Peyer's patch (tissue), 4 donors: ENCODE measurements around the gene RBP3. TPM values are rescaled to one million over a fixed set of nuclear protein-coding genes. Genes with fewer than 3 reads are reported as not detected.

Experiments used
- DNase-seq, 3 donors: peaks; one replicate each; pipeline ENCODE4 v3.0.0-alpha.2; 2017 to 2019
- H3K27ac ChIP-seq, 4 donors: fragments of 200-600 bp; sonication (generic); one replicate each; pipeline ENCODE4 v1.5.1; 2016 to 2019
- H3K27me3 ChIP-seq, 2 donors: fragments of 200-600 bp; sonication (generic); one replicate each; pipeline ENCODE4 v1.5.1; 2019
- H3K36me3 ChIP-seq, 3 donors: fragments of 200-600 bp; sonication (generic); one replicate each; pipeline ENCODE4 v1.5.1; 2016 to 2019
- H3K4me1 ChIP-seq, 4 donors: fragments of 200-600 bp; sonication (generic); one replicate each; pipeline ENCODE4 v1.5.1; 2016 to 2019
- H3K4me3 ChIP-seq, 4 donors: fragments of 200-600 bp; sonication (generic); 1 replicate in 3 of 4; 2 replicates in 1 of 4; pipeline ENCODE4 v1.5.1; 2016 to 2019; ENCODE audit warnings: mild to moderate bottlenecking in 1 of 4
- H3K9me3 ChIP-seq, 4 donors: fragments of 200-600 bp; sonication (generic); one replicate each; pipeline ENCODE4 v1.5.1; 2016 to 2019; ENCODE audit warnings: mild to moderate bottlenecking in 1 of 4
- CTCF ChIP-seq, 6 experiments: fragments of 450-650 bp in 4 of 6; fragments of 200-600 bp in 2 of 6; sonication (generic) in 1 of 6; IDR thresholded peaks; one replicate each; pipeline ENCODE4 v1.5.1; 2017 to 2019; ENCODE audit warnings: antibody characterized with exemption in 6 of 6, mild to moderate bottlenecking in 3 of 6, moderate library complexity in 1 of 6
- POLR2A ChIP-seq, 2 donors: fragments of 450-650 bp; IDR thresholded peaks; one replicate each; pipeline ENCODE4 v1.5.1; 2017; ENCODE audit warnings: antibody characterized with exemption in 2 of 2, mild to moderate bottlenecking in 2 of 2, moderate library complexity in 2 of 2
- total RNA-seq, 4 donors: library from RNA; depleted of rRNA; stranded (reverse); fragments of >200 nt; gene quantifications; one replicate each; pipeline ENCODE4 v1.1.0, GENCODE V29; 2016

The RBP3 gene
- total RNA-seq, 4 donors from 2014 or later, result not detected

- Histone ChIP-seq H3K27ac (no peak overlapping the region), H3K27me3 (no peaks in the 10 kb centered on the region), H3K9me3 (no peaks in the 10 kb centered on the region), H3K36me3 (no peaks in the 10 kb centered on the region), H3K4me1 (no peaks in the 10 kb centered on the region), H3K4me3 (no peak overlapping the region)
- TF ChIP-seq CTCF (IDR thresholded peaks at IDR 0.05), result no peak
- no peak for TF ChIP-seq POLR2A (IDR thresholded peaks at IDR 0.05)
- DNase-seq, result peak in 2 of 3 donors; percentile 13 to 26
Observed at GRCh38 chr10:47370015-47370767, 22.0 kb downstream of the RBP3 start.

GRCh38 chr10:47370878-47371277 lies 22.7 kb downstream of the RBP3 start:
- Histone ChIP-seq H3K4me1 (no peaks in the 10 kb centered on the region), H3K27me3 (no peaks in the 10 kb centered on the region), H3K9me3 (no peaks in the 10 kb centered on the region), H3K4me3 (no peak overlapping the region), H3K36me3 (no peaks in the 10 kb centered on the region), H3K27ac (no peak overlapping the region)
- peak in 2 of 3 donors; percentile 18 to 21 for DNase-seq
- TF ChIP-seq POLR2A (IDR thresholded peaks at IDR 0.05), result no peak
- no peak for TF ChIP-seq CTCF (IDR thresholded peaks at IDR 0.05)

GRCh38 chr10:47371629-47372485 lies 23.7 kb downstream of the RBP3 start:
- TF ChIP-seq POLR2A (IDR thresholded peaks at IDR 0.05) (no peak), CTCF (IDR thresholded peaks at IDR 0.05) (no peak)
- no peak overlapping the region for H3K27ac ChIP-seq
- peak in 1 of 3 donors; percentile 25 for DNase-seq

GRCh38 chr10:47372726-47373125 lies 24.6 kb downstream of the RBP3 start:
- no peak for TF ChIP-seq POLR2A (IDR thresholded peaks at IDR 0.05)
- TF ChIP-seq CTCF (IDR thresholded peaks at IDR 0.05), result no peak
- Histone ChIP-seq H3K9me3 (no peaks in the 10 kb centered on the region), H3K27me3 (no peaks in the 10 kb centered on the region), H3K4me3 (no peak overlapping the region), H3K4me1 (peaks cover 0 to 1% (median 0%) of the 10 kb centered on the region in 4 donors), H3K36me3 (no peaks in the 10 kb centered on the region), H3K27ac (no peak overlapping the region)
- DNase-seq, result peak in 2 of 3 donors; percentile 22 to 34

More at GRCh38 chr10:47371629-47372485, 23.7 kb downstream of the RBP3 start:
- H3K4me3 ChIP-seq, result no peak overlapping the region
- no peaks in the 10 kb centered on the region for H3K36me3 ChIP-seq
- H3K4me1 ChIP-seq, result no peaks in the 10 kb centered on the region
- no peaks in the 10 kb centered on the region for H3K27me3 ChIP-seq
- H3K9me3 ChIP-seq, result no peaks in the 10 kb centered on the region

- H3K36me3 ChIP-seq, result no peaks in the 10 kb centered on the region
Observed at GRCh38 chr10:47374611-47375536, 26.7 kb downstream of the RBP3 start.

More at GRCh38 chr10:47374611-47375536, 26.7 kb downstream of the RBP3 start:
- Histone ChIP-seq H3K27me3 (no peaks in the 10 kb centered on the region), H3K9me3 (no peaks in the 10 kb centered on the region), H3K4me1 (peaks cover 0 to 11% (median under 1%) of the 10 kb centered on the region in 4 donors), H3K27ac (no peak overlapping the region), H3K4me3 (no peak overlapping the region)
- peak in 1 of 3 donors; percentile 15 for DNase-seq
- TF ChIP-seq POLR2A (IDR thresholded peaks at IDR 0.05), result no peak
- TF ChIP-seq CTCF (IDR thresholded peaks at IDR 0.05), result no peak
